Spleen (tissue), 11 donors: ENCODE measurements around the gene TTC38. TPM values are rescaled to one million over a fixed set of nuclear protein-coding genes. Genes with fewer than 3 reads are reported as not detected.

ENCODE experiments used
- DNase-seq: peaks from one replicate; pipeline ENCODE4 v3.0.0-alpha.2; 2020
- H3K27ac ChIP-seq, 8 donors: fragments of 200-600 bp; sonication (generic) in 7 of 8; 1 replicate in 4 of 8; 2 replicates in 4 of 8; pipeline versions ENCODE4 v1.5.0 to v1.8.0; 2016 to 2021; ENCODE audit warnings: inconsistent platforms in 4 of 8, mild to moderate bottlenecking in 4 of 8, moderate library complexity in 1 of 8
- H3K27me3 ChIP-seq, 7 donors: fragments of 200-600 bp; sonication (generic) in 6 of 7; replicated peaks in 1 of 7; 1 replicate in 4 of 7; 2 replicates in 3 of 7; pipeline versions ENCODE4 v1.5.0 to v1.8.0; 2016 to 2021; ENCODE audit warnings: inconsistent platforms in 3 of 7, mild to moderate bottlenecking in 1 of 7
- H3K36me3 ChIP-seq, 6 donors: fragments of 200-600 bp; sonication (generic) in 5 of 6; 1 replicate in 4 of 6; 2 replicates in 2 of 6; pipeline versions ENCODE4 v1.5.0 to v1.8.0; 2016 to 2021; ENCODE audit warnings: inconsistent platforms in 2 of 6
- H3K4me1 ChIP-seq, 6 donors: fragments of 200-600 bp; sonication (generic) in 5 of 6; 1 replicate in 3 of 6; 2 replicates in 3 of 6; pipeline versions ENCODE4 v1.5.0 to v1.8.0; 2016 to 2021; ENCODE audit warnings: inconsistent platforms in 3 of 6
- H3K4me3 ChIP-seq, 8 donors: fragments of 200-600 bp; sonication (generic) in 7 of 8; 1 replicate in 4 of 8; 2 replicates in 4 of 8; pipeline versions ENCODE4 v1.5.0 to v1.8.0; 2016 to 2021; ENCODE audit warnings: inconsistent platforms in 4 of 8, mild to moderate bottlenecking in 4 of 8, moderate library complexity in 2 of 8
- H3K9me3 ChIP-seq, 8 donors: fragments of 200-600 bp; sonication (generic) in 7 of 8; 1 replicate in 4 of 8; 2 replicates in 4 of 8; pipeline versions ENCODE4 v1.5.0 to v1.8.0; 2016 to 2021; ENCODE audit warnings: inconsistent platforms in 4 of 8
- POLR2A ChIP-seq, 3 donors: fragments of 450-650 bp; IDR thresholded peaks; one replicate each; pipeline ENCODE4 v1.5.1; 2017; ENCODE audit warnings: antibody characterized with exemption in 3 of 3, mild to moderate bottlenecking in 1 of 3
- POLR2AphosphoS5 ChIP-seq, 3 donors: sonication (generic); formaldehyde crosslinking; IDR thresholded peaks; one replicate each; pipeline ENCODE4 v1.5.1; 2017; ENCODE audit warnings: antibody characterized with exemption in 3 of 3
- WGBS, 5 donors: extraction: QIAGEN DNeasy Blood & Tissue Kit in 3 of 5; methylation state at CpG; one replicate each; pipeline versions ENCODE4 v1.1.5 to v1.1.7; 2013 to 2018; 5-methylcytosine and 5-hydroxymethylcytosine counted together
- intact Hi-C: fragments of 100-400 bp; cut with DNase I; formaldehyde crosslinking; loops from one replicate; pipeline ENCODE4 v1.15.0; 2023; ENCODE audit warnings: low total_unique reads
- polyA plus RNA-seq, 3 donors: library from polyadenylated mRNA; stranded (reverse); fragments of 200-250 nt; gene quantifications; one replicate each; pipeline ENCODE4 v1.2.1, GENCODE V29; 2013
- total RNA-seq, 7 donors: library from RNA; depleted of rRNA in 3 of 7; stranded (reverse); fragments of >200 nt in 3 of 7; fragmentation: NEBNext Ultra II Directional in 4 of 7; extraction: Animal tissue kit (Norgen Biotek cat#: 25700) in 4 of 7; gene quantifications; one replicate each; pipeline versions ENCODE4 v1.1.0 to v1.2.1, GENCODE V29; 2016 to 2021
- TF ChIP-seq, protein P1 (sequence below), 11 experiments: fragments of 200-600 bp in 7 of 11; fragments of 450-650 bp in 4 of 11; sonication (generic) in 4 of 11; IDR thresholded peaks in 8 of 11; conservative IDR thresholded peaks in 3 of 11; 1 replicate in 7 of 11; 2 replicates in 4 of 11; pipeline versions ENCODE4 v1.4.0 to v1.8.0; 2016 to 2021; ENCODE audit warnings: antibody characterized with exemption in 11 of 11, inconsistent platforms in 4 of 11, mild to moderate bottlenecking in 1 of 11
- donor health status: healthy with polysubstance abuse.
- donor health status: DM: no; HTN: no; CAD: no; lungs with moderate emphysema.
- donor health status: DM: no; HTN: no; CAD: no.
- donor health status: Bipolar disorder and iron deficiency.
- donor health status: healthy.
- donor health status: DM: no; HTN: no; CAD: no.
- donor health status: DM: yes; HTN: yes; CAD: no.

The TTC38 gene
- total and polyA plus RNA-seq, 10 donors, result 13.8 to 51.9 (median 33.1) TPM

DNA sequence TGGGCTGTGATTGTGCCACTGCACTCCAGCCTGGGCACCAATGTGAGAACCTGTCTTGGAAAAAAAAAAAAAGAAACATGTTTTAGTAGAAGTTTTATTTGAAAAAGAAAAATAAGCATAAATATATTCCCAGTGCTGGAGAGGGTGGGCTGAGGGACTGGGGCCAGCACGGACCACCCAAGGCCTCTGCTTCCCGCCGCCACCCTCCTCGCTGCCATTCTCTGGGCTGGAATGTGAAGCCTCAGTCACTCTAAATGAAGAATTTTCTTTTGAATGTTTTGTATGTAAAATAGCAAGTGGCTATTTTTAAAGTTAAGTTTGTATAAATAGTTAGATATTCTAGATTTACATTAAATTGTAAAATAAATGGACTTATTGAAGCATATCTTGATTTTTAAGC is 62.6 kb downstream of the TTC38 start:
- Histone ChIP-seq H3K9me3 (no peaks in the 10 kb centered on the region), H3K27me3 (no peaks in the 10 kb centered on the region), H3K4me3 (no peak overlapping the region), H3K4me1 (peaks cover 0 to 10% (median 6%) of the 10 kb centered on the region in 6 donors), H3K27ac (no peak overlapping the region), H3K36me3 (peaks cover 0 to 70% (median 0%) of the 10 kb centered on the region in 6 donors)
- 93 to 97% (median 96%) methylated on average over 4 of the region's 4 CpGs for WGBS, 5 donors
- TF ChIP-seq, protein P1, sequence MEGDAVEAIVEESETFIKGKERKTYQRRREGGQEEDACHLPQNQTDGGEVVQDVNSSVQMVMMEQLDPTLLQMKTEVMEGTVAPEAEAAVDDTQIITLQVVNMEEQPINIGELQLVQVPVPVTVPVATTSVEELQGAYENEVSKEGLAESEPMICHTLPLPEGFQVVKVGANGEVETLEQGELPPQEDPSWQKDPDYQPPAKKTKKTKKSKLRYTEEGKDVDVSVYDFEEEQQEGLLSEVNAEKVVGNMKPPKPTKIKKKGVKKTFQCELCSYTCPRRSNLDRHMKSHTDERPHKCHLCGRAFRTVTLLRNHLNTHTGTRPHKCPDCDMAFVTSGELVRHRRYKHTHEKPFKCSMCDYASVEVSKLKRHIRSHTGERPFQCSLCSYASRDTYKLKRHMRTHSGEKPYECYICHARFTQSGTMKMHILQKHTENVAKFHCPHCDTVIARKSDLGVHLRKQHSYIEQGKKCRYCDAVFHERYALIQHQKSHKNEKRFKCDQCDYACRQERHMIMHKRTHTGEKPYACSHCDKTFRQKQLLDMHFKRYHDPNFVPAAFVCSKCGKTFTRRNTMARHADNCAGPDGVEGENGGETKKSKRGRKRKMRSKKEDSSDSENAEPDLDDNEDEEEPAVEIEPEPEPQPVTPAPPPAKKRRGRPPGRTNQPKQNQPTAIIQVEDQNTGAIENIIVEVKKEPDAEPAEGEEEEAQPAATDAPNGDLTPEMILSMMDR (IDR thresholded peaks at IDR 0.05 in 8 of 11, conservative IDR thresholded peaks at IDR 0.05 in 3 of 11), result no peak
- TF ChIP-seq POLR2A (IDR thresholded peaks at IDR 0.05), result no peak
- no peak for TF ChIP-seq POLR2AphosphoS5 (IDR thresholded peaks at IDR 0.05)
- peak; percentile 25 for DNase-seq
- intact Hi-C loops, result no loop called here

DNA sequence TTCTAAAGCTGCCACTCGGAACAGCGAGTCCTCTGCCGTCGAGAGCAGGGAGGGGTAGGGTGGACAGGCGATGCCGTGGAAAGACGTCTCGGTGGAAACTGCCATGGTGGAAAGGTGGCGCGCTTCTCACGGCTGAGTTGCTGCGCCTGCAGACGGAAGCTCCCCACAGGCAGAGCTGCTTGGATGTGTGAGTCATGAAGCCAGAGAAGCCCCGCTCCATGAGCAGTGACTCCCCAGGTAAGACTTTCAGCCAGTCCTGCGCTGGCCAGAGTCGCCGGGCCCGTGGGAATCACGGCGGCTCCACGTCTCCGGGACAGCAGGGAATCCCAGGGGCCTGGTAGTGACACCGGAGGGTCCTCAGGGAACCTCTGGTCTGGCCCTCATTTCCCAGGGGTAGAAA is 63.7 kb downstream of the TTC38 start:
- Histone ChIP-seq H3K36me3 (peaks cover 0 to 60% (median 0%) of the 10 kb centered on the region in 6 donors), H3K27ac (no peak overlapping the region), H3K4me3 (no peak overlapping the region), H3K9me3 (no peaks in the 10 kb centered on the region), H3K4me1 (peaks cover 3 to 17% (median 12%) of the 10 kb centered on the region in 6 donors), H3K27me3 (no peaks in the 10 kb centered on the region)
- intact Hi-C loops, result no loop called here
- TF ChIP-seq, protein P1 (IDR thresholded peaks at IDR 0.05 in 8 of 11, conservative IDR thresholded peaks at IDR 0.05 in 3 of 11), result no peak
- TF ChIP-seq POLR2AphosphoS5 (IDR thresholded peaks at IDR 0.05), result no peak
- no peak for TF ChIP-seq POLR2A (IDR thresholded peaks at IDR 0.05)
- DNase-seq, result peak; percentile 53
- WGBS, 5 donors, result 95 to 98% (median 96%) methylated on average over 14 to 23 of the region's 23 CpGs

DNA sequence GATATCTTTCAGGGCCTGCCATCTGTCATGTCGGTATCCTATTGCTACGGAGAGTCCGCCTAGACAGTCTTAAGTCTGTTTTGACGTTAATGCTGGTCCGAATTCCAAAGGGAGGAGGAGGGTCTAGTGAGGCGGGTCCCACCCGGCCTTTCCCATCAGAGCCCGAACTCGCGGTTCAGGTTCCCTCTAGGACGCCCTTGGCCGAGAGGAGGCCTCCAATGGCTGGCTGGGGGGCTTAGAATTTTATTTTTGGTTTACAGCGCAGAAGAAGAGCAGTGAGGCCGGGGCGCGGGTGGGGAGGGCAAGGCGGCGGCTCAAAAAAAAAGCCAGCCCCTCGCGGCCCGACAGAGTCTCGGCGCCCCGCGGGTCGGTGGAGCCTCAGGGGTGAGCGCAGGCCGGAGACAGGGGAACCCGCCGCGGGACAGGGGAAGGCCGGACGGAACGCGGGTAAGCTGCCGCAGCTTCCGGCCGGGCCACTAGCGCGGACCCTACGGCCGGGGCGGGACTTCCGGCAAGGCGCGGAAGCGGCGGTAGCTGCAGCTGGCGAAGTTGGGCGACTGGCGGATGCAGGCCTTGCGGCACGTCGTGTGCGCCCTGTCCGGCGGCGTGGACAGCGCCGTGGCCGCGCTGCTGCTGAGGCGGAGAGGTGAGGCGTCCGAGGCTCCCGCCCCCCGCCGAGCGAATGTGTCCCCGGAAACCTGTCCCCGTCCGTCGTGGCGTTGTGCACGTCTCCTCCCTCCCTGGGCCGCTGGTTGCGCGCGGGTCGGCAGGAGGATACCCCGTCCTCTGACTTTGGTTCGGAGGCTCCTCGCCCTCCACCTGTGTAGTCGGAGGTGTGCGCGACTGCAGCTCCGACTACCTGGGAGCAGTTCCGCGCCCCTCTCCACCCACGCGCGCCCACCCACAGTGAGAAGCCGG is 67.7 kb downstream of the TTC38 start, which contains the start of gene TRMU:
Gene TRMU (plus strand): TSS at position 514 of the 918 bp plus-strand sequence. CDS start 51 bp downstream, at position 565.
- H3K4me3 ChIP-seq, result peak within 1 kb of the TSS; percentile 86 to 100 (median 97)
- DNase-seq, result peak; percentile 97
- TF ChIP-seq POLR2A (IDR thresholded peaks at IDR 0.05) (peak in 1 of 3 donors; percentile 49), POLR2AphosphoS5 (IDR thresholded peaks at IDR 0.05) (peak; percentile 89 to 94 (median 91))
- TF ChIP-seq, protein P1 (IDR thresholded peaks at IDR 0.05 in 8 of 11, conservative IDR thresholded peaks at IDR 0.05 in 3 of 11), result peak in 2 of 11 experiments; percentile 15 to 23
- 1 to 2% (median 2%) methylated on average over 53 to 93 of the region's 93 CpGs for WGBS, 5 donors
- peaks cover 0 to 51% (median 28%) of the 10 kb centered on the region in 6 donors for H3K36me3 ChIP-seq
- H3K27me3 ChIP-seq, result no peaks in the 10 kb centered on the region
- no peaks in the 10 kb centered on the region for H3K9me3 ChIP-seq
- H3K4me1 ChIP-seq, result peaks cover 13 to 41% (median 23%) of the 10 kb centered on the region in 6 donors
- H3K27ac ChIP-seq, result peak within 1 kb of the TSS; percentile 83 to 94 (median 88)
- intact Hi-C loops, result no loop called here
